EH (cell line): ENCODE results near the gene LRRC38.
"Not testable (repeated sequence)": the region's sequence is repeated elsewhere in the genome, so short reads cannot be mapped to it uniquely, and the experiment has no call there.

Source experiments
- DNase-seq: peaks from one replicate; pipeline ENCODE4 v3.0.0-alpha.2; 2015; ENCODE audit warnings: low read depth

Gene LRRC38, protein sequence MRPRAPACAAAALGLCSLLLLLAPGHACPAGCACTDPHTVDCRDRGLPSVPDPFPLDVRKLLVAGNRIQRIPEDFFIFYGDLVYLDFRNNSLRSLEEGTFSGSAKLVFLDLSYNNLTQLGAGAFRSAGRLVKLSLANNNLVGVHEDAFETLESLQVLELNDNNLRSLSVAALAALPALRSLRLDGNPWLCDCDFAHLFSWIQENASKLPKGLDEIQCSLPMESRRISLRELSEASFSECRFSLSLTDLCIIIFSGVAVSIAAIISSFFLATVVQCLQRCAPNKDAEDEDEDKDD

DNA sequence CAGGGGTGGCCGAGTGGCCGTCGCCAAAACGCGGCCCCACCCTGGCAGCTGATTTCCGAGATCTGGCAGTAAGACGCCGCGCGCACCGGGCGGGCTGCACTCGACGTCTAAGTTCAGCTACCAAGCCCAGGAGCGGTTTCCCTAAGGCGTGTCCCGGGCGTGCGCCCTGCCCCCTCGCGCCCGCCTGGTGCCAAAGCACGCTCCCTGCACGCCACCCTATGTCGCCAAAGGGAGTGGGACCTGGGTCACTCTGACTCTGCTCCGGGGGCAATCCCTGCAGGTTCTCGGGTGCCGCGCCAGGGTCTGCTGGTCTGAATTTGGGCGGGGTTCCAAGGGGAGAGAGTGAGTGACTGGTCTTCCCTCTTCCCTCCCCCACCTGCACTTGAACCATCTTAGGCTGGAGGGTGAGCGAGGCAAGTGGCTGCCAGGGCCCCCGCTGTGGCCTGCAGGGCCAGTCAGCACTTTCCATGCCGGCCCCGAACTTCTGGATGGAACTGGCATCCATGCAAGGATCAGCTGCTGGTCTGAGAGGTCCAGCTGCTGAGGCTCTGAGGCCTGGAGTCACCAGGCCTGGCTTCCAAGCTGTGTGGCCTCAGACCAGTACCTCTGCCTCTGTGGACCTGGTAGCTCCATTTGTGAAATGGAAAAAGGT lies at the start of gene LRRC38:
TSS of gene LRRC38 (minus strand) at position 109 of the 652 bp plus-strand sequence. CDS start 410 bp downstream, outside the sequence.
- DNase-seq, result no peak

DNA sequence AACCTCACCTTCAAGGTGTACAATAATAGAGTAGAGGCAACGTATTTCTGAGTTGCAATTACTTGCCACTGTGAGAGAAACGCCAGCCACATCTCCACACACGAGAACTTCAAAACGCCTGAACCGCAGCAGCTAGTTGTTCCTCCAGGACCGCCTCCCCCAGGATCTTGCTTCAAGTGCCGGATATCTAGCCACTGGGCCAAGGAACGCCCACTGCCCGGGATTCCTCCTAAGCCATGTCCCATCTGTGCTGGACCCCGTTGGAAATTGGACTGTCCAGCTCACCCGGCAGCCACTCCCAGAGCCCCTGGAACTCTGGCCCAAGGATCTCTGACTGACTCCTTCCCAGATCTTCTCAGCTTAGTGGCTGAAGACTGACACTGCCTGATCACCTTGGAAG lies 49.2 kb upstream of the LRRC38 start:
- not testable (repeated sequence) for DNase-seq

DNA sequence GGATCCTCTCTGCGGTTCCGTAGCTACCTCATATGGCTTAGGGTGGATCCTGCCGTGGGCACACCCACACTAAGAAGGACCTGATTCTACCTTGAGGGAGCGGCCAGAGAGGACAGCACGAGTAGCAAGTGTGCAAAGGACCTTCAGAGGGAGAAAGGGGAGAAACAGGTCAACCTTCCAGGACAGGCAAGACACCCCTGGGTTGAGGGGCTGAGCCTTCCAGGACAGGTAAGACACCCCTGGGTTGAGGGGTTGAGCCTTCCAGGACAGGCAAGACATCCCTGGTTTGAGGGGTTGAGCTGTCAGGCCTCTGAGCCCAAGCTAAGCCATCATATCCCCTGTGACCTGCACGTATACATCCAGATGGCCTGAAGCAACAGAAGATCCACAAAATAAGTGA lies 46.7 kb upstream of the LRRC38 start:
- no peak for DNase-seq

DNA sequence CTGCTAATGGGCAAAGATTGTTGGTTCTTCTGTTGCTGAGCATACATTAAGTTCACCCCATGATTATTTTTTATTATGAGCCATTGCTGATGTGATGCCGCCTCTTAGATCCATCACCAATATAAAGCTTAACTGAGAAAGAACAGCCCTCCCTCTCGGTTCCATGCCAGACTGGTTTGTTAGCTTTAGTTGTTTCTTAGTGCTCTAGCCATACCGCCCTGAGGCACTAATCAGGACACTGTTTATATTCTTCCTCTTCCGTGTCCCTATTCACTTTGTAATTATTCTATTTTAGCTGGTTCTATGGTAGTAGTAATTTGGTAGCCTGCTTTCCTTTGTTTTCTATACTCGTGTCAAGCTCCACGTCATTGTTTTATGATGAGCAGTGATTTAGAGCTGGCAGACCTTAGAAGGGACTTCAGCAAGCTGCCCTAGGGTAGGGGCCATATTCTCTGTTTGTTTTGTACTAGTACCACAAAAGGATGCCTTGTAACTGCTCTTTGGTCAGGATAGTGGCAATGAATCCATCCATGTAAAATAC lies 42.5 kb upstream of the LRRC38 start:
- DNase-seq, result no peak

DNA sequence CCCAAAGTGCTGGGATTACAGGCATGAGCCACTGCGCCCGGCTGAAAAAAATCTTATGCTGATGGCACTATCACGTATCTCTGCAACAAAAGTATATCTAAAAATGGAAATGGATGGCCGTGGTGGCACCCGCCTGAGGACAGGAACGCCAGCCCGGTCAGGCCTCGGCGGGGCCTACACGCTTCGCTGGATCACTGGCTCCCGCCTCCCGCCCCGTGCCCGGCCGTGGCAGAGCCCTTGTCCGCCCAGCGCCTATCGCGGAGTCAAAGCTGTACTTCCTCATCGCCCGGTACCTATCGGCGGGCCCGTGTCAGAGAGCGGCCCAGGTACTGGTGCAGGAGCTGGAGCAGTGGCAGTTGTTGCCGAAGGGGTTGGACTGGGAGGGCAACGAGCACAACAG lies 41.0 kb upstream of the LRRC38 start:
- DNase-seq, result no peak

DNA sequence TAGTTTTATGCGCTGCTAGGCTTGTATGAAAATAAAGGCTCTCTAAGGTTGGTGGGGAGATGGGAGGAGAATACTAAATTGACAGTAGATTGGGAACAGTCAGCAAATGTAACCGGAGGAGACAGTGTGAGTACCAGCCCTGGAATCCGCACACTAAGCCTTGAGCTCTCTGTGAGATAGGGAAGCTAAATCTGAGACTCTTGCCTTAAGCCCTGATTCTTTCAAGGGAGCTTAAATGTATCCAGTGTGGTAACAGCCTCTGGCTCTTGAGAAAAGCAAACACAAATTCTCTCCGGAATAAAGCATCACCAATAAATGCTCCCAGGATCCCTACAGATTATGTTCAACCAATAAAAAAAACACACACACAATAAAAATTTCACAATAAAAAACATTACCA lies 36.9 kb upstream of the LRRC38 start:
- no peak for DNase-seq

DNA sequence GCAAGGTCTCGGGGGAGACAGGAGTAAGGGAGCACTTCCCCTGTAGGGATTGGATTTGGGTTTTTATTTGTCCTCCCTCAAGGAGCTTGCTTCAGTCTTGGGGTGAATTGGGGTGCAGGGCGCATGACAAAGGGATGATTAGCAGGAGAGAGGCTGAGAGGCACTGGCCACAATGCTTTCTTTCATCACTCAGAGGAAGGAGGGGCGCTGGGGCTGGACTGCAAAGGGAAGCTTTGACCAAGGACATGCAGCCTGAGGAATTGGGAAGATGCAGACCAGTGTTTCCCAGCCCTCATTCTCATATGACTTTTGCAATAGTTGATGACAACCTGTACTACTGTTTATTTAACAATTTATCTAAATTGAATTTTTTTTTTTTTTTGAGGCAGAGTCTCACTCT lies 35.7 kb upstream of the LRRC38 start:
- no peak for DNase-seq

DNA sequence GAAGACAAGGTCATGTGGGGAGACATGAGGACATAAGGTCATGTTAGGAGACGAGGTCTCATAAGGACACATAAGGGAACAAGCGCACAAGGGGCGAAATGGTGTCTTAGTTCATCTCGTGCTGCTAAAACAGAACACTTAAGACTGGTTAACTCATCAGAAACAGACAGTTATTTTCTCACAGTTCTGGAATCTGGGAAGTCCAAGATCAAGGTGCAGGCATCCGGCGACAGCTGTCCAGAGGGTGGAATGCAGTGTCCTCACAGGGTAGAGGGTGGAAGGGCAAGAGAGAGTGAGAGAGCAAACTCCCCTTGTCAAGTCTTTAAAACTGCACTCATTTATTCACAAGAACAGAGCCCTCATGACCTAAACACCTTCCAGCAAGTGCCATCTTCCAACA lies 35.2 kb upstream of the LRRC38 start:
- no peak for DNase-seq

DNA sequence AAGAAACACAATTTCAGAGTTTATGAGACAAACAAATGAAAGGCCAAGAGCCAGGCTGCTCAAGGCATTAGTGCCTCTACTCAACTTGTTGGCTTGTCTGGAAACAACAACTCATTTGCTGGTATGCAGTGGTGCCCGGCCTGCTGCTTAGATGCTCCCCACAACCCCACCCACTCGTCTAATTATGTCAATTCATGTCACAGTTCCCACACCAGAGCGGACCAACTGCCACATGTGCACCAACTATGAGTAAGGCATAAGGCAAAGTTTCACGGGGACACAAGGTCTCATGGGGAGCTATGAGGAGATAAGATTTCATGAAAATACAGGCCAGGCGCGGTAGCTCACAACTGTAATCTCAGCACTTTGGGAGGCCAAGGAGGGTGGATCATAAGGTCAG lies 34.5 kb upstream of the LRRC38 start:
- DNase-seq, result no peak

DNA sequence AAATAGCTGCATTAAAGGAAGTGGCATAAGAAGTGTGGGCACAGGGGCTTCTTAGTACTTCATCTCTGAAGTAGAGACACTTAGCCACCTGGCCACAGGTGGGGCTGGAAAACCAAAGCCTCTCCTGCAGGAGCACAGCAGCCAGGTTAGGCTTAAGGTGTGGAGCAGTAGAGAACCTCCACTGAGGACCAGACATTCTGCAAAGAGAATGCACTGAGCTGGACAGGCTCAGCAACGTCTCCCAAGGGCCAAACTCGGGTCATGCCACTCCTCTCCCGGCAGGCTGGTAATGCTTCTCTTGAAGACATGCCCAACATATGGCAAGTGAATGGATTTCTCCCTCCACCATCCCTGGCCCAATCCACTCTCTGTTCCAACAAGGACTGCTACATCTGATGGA lies 33.0 kb upstream of the LRRC38 start:
- DNase-seq, result no peak

DNA sequence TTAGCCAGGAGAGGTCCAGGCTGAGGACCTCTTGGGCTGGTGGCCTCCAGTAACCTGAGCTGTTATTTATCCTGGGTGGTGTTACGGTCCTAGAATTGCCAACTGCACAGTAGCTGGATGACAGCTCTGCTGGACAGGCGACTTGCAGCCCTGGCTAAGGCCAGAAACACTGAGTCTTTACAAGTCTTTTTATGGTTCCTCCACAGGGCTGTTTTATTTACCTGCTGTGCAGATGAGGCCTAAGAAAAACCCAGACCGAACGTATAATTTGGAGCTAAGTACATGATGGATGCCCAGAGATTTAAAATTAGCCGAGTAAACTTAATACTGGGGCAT lies 30.4 kb upstream of the LRRC38 start:
- DNase-seq, result no peak

DNA sequence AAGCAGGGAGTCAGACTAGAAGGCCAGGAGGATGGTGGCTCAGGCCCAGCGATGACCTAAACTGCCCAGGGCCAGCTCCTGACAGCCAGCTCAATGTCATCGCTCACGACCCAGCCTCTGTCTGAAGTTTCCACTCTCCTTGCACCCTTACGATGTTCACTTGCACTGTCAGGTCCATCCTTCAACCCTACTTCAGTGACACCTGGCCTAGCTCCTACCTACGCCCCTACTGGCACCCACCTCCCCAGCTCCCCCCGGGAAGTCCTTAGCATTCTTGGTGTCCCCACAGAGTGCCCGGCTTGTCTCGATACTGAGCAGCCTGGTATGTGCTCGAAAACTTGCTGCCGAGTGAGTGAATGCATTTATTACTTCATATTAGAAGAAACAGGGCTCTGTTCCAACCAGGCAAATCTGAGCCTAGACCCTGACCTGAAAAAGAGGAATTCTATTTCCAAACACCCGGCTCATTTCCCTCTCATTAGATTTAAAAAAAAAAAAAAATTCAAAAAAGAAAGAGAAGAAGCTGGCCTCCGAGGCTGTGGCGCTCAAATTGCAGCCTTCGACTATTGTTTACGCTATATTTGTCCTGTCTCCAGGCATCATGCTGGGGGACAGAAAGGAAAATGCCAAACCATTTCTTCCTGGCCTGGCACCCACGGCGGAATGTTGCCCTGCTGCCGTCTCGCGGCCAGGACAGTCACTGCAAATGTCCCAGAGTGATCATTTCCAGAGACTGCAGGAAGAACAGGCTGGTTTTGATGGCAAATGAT lies 29.8 kb upstream of the LRRC38 start:
- no peak for DNase-seq

DNA sequence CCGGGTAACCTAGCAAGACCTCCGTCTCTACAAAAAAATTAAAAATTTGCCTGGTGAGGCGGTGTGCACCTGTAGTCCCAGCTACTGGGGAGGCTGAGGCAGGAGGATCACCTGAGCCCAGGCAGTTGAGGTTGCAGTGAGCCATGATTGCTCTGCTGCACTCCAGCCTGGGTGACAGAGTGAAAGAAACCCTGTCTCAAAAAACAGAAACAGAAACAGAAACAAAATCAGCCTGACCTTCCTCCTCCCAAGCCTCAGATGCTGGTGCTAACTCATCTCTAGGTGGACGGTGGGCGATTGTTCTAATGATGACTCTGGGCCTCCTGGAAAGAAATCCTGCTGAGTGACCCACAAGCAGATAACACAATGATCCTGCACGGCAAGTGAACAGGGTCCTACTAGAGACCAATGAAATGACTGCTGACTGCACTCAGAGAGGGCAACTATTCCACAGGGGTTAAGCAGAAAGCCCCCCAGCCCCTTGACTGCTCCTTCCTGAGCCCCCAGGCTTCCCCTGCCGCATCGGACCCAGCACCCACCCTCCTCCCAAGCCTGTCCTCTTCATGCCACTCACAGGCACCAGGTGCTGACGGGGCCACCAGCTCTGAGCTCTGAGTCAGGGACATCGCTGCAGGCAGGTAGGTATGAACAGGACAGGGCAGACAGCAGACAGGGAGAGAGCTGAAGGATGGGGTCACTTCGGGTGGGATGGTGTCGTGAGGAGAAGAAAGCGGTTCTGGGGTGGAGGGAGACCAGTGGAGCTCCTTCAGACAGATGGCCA lies 27.8 kb upstream of the LRRC38 start:
- DNase-seq, result no peak

DNA sequence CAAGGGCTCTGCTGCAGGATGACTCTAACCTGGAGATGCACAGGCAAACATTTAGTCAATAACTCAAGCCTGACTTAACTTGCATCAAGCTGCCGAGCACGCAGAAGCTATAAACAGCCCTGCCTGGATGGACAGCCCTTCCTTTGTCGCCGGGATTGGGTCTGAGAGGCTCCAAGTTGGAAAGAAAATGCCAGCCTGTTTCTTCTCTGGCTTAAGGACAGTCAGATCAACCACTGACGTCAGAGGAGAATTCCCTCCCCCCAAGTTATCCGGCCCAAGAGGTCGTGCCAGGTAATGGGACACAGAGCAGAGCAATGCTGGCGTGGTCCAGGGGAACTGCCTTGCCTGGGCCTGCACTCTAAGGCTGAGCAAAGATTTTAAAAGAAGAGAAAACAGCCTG lies 27.1 kb upstream of the LRRC38 start:
- no peak for DNase-seq

DNA sequence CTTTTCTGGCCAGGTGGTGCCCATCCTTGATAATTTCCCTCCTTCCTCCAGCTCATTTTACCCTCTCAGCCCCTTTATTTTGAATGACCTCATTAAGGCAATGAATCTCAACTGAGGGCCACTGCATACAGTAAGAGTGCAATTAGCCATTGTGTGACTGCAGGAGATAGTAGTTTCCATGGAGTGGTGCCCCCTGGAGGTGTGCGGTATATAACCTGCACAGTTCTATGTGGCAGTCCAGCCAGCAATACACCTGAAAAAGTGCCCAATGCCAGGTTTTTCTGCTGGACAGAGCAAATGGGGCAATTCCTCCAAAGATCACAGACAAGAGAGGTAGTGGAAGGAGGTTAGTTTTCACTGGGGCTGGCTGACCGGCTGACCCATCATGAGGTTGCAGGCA lies 25.9 kb upstream of the LRRC38 start:
- DNase-seq, result no peak

DNA sequence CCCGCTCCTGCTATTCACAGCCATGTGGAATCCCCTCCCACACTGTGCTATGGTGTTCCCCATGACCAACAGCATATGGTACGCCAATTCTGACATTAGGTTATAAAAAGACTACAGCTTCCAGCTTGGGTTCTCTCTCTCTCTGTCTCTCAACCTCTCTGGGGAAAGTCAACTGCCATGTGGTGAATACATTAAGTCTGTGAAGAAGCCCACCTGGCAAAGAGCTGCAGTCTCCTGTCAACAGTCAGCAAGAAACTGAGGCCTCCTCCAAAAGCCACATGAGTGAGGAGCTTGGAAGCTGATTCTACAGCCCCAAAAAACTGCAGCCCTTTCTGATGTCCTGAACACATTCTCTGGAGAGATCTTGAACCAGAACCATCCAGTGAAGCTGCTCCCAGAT lies 25.0 kb upstream of the LRRC38 start:
- DNase-seq, result no peak

DNA sequence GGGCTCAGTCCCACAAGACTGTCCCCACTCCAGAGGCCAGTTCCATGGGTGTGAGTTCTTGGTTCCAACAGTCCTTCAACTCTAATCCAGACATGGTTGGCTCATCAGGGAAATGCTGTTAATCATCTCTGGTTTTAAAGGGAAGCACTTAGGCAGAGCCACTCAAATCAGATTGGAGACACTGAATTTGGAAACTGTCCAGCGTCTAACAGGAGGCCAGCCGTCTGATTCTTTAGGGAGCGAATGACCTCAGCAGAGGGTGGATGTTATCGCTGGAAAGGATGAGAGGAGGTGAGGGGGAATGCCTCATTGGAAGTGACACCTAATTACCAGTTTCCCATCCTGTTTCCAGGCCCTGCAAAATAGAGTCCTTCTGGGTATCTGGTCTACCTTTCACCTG lies 22.8 kb upstream of the LRRC38 start:
- no peak for DNase-seq

DNA sequence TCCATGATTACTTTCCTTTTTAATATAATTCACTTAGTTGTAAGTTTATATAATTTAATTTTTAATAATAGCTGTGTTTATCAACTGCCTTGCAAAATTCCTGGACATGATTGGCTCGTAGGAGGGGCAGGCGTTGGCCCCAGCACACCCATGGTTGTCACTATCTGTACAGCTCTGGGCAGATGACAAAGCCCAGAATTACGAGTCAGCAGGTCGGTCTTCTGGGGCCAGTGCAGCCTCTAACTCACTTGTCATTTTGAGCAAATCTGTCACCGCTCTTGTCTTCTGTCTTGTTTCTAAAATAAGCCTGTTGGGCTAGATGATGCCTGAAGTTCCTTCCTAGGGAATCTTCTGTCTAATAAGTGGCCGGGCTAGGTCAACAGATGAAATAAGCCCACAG lies 21.4 kb upstream of the LRRC38 start:
- DNase-seq, result no peak

DNA sequence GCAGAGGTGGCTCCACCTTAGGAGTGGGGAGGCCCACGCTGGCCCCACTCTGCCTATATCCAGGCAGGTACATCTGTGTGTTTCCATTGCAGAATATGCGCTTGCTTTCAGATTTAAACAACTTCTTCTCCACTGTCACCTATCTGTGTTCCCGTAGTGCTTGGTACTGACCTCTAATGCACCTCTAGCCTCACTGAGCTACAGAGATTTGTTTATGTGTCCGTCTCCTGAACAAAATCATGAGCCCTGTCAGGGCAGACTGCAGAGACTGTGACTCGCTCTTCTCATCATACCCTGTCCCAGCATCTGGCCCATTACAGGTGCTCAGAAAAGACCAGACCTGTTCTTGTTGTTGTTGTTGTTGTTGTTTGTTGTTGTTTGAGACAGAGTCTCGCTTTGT lies 14.5 kb upstream of the LRRC38 start:
- DNase-seq, result no peak

DNA sequence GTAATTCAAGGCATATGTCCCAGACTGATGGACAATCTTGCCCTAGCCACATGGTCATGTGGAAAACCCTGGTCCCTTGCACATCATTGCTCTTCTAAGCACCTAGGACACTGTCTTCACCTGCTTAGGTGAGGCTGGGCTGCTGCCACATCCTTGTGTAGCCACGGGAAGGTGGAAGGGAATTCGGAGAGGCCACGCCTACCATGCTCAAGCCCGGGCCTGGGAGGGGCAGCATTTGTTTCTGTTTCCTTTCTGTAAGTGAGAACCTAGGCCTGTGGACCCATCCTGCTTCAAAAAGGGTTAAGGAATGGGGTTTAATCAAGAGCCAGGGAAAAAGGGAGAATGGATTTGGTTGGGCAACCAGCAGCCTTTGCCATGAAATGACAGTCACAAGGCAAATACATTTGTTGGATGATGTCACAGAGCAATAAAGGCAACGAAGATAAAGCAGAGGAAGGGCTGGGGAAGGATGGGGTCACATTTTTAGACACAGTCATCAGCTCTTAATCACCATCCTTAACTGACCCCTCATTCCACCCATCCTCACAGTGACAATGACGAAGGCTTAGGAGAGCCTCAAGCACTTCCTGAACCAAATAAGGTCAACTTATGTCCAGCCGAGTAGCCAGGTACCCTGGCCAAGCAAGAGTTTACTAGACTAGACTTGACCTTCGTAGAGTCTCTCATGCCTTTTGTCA lies 10.1 kb upstream of the LRRC38 start:
- no peak for DNase-seq

DNA sequence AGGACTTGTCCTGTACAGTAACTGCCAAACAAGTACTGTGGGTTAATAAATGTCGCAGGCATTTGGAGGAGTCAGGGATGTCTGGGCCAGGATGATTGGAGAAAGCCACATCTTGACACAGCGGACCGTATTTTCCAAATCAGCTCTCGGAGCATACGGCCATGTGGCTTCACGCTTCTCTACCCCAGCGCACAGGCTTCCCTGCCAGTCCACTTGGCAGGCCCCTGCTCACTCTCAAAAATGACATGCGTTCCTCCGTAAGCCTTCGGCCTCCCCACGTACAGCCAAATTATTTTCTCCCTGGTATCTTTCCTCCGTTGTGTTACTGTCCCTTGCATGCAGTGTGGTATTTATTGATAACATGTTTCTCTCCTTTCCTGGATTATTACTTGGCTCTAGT lies 7.2 kb upstream of the LRRC38 start:
- DNase-seq, result no peak
